ENCODE results near the gene AOAH. TPM values are rescaled to one million over a fixed set of nuclear protein-coding genes. Genes with fewer than 3 reads are reported as not detected.

AOAH gene
- total RNA-seq, 1 experiment from 2014 or later = not detected

DNA sequence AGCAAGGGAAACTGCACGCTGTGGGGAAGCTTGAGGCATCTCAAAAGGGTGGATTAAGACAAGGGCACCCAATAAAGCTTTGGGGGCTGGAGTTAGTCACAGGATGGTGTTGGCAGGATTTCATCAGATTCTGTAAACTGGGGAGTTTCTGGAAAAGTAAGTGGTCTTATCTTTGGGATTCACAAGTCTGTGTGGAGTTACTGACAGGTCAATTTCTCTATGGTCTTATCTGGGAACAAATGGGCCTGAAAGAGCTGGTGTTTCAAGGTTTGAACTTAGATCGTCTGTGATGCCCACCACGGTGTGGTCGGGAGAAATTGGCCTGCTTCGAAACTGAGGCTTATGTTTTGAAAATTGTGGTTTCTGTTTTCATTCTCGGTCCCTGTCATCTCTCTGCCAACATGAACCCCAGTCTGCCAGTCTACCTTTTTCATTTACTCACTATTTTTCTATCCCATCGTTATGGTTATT lies 23.8 kb upstream of the AOAH start:
- POLR2A ChIA-PET (ENCODE audit: low non-redundant PET) = no interaction called here

DNA sequence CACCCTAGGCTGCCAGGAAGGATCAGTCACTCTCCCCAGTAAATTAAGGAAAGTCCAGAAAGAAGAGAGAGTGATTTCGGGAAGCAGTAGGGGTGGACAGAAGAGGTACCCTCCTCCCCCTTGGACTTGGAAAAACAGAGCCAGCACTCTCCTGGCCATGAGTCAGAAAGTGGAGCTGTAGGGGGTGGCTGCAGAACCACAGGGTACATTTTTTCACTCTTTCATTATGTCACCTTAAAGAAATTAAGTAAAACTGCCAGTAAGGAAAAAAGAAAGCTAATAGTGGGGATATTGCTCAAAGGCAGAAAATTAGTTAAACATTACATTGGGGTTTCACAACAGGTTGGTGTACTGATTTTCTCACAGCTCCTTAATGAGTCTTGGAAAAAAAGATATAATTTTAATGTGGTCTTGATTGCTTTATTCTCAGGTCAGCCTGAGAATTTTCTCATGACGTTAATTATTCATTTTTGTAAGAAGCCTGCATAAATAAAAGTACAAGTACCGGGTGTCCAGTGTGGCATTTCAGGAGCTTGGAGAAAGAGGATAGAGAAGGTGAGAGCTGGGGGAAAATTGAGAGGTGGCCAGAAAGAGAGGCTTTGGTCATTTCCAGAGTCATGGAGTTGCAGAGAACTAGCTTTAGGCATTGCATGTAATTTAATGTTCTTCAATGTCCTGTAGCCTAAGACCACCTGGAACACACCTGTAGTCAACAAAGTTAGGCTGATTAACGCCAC lies 23.2 kb upstream of the AOAH start:
- Histone ChIP-seq H3K4me1 (ENCODE audit: insufficient read depth, low read length, poor library complexity, severe bottlenecking) (no peaks in the 10 kb centered on the region), H3K27me3 (replicated peaks; ENCODE audit: insufficient read depth, low read depth, low read length, poor library complexity) (no peaks in the 10 kb centered on the region), H3K27ac (ENCODE audit: low read depth, low read length, poor library complexity, severe bottlenecking) (no peak overlapping the region), H3K36me3 (ENCODE audit: insufficient read depth, low read length, poor library complexity, severe bottlenecking) (no peaks in the 10 kb centered on the region), H3K4me3 (ENCODE audit: low read depth, low read length, poor library complexity, severe bottlenecking) (no peak overlapping the region), H3K9me3 (ENCODE audit: low read depth, low read length, poor library complexity, severe bottlenecking) (no peaks in the 10 kb centered on the region)
- CTCF ChIA-PET = no interaction called here
- DNase-seq (ENCODE audit: low spot score) = no peak
- POLR2A ChIA-PET (ENCODE audit: low non-redundant PET) = no interaction called here
- BruUV-seq (replicated peaks) = no TSS peak
- TF ChIP-seq EZH2 (IDR thresholded peaks at IDR 0.05; ENCODE audit: borderline replicate concordance, low read depth, low read length, poor library complexity, severe bottlenecking) = no peak
- TF ChIP-seq, protein P1, sequence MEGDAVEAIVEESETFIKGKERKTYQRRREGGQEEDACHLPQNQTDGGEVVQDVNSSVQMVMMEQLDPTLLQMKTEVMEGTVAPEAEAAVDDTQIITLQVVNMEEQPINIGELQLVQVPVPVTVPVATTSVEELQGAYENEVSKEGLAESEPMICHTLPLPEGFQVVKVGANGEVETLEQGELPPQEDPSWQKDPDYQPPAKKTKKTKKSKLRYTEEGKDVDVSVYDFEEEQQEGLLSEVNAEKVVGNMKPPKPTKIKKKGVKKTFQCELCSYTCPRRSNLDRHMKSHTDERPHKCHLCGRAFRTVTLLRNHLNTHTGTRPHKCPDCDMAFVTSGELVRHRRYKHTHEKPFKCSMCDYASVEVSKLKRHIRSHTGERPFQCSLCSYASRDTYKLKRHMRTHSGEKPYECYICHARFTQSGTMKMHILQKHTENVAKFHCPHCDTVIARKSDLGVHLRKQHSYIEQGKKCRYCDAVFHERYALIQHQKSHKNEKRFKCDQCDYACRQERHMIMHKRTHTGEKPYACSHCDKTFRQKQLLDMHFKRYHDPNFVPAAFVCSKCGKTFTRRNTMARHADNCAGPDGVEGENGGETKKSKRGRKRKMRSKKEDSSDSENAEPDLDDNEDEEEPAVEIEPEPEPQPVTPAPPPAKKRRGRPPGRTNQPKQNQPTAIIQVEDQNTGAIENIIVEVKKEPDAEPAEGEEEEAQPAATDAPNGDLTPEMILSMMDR (conservative IDR thresholded peaks at IDR 0.05; ENCODE audit: low read depth, low read length) = no peak
- intact Hi-C loops (cut with micrococcal nuclease; ENCODE audit: unreplicated experiment) = no loop called here

More for the DNA sequence above, 23.8 kb upstream of the AOAH start:
- Histone ChIP-seq H3K4me1 (ENCODE audit: insufficient read depth, low read length, poor library complexity, severe bottlenecking) (no peaks in the 10 kb centered on the region), H3K27ac (ENCODE audit: low read depth, low read length, poor library complexity, severe bottlenecking) (no peak overlapping the region), H3K4me3 (ENCODE audit: low read depth, low read length, poor library complexity, severe bottlenecking) (no peak overlapping the region), H3K36me3 (ENCODE audit: insufficient read depth, low read length, poor library complexity, severe bottlenecking) (no peaks in the 10 kb centered on the region), H3K9me3 (ENCODE audit: low read depth, low read length, poor library complexity, severe bottlenecking) (no peaks in the 10 kb centered on the region), H3K27me3 (replicated peaks; ENCODE audit: insufficient read depth, low read depth, low read length, poor library complexity) (no peaks in the 10 kb centered on the region)
- DNase-seq (ENCODE audit: low spot score) = no peak
- no TSS peak for BruUV-seq (replicated peaks)
- TF ChIP-seq, protein P1 (conservative IDR thresholded peaks at IDR 0.05; ENCODE audit: low read depth, low read length) = no peak
- TF ChIP-seq EZH2 (IDR thresholded peaks at IDR 0.05; ENCODE audit: borderline replicate concordance, low read depth, low read length, poor library complexity, severe bottlenecking) = no peak
- intact Hi-C loops (cut with micrococcal nuclease; ENCODE audit: unreplicated experiment) = no loop called here
- CTCF ChIA-PET = no interaction called here

DNA sequence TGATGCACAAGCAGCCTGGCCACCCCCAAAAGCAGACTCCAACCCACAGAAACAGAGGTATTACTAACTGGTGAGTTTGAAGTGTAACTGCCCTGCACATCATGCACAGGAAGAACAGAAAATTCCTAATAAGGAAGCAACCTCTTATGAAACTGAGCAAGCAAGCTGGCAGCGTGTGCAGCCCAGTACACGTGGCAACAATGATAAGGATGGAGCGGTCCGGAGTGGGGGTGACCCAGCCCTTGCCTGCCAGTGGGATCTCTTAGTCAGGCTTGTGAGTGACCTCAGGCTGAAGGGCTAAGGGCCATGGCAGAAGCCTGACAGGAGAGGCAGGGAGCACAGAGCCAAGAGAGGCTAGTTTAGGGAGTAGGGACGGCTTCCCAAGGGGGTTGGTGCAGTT lies 22.1 kb upstream of the AOAH start:
- CTCF ChIA-PET = no interaction called here
- Histone ChIP-seq H3K9me3 (ENCODE audit: low read depth, low read length, poor library complexity, severe bottlenecking) (no peaks in the 10 kb centered on the region), H3K27me3 (replicated peaks; ENCODE audit: insufficient read depth, low read depth, low read length, poor library complexity) (no peaks in the 10 kb centered on the region), H3K27ac (ENCODE audit: low read depth, low read length, poor library complexity, severe bottlenecking) (no peak overlapping the region), H3K4me1 (ENCODE audit: insufficient read depth, low read length, poor library complexity, severe bottlenecking) (no peaks in the 10 kb centered on the region), H3K4me3 (ENCODE audit: low read depth, low read length, poor library complexity, severe bottlenecking) (no peak overlapping the region), H3K36me3 (ENCODE audit: insufficient read depth, low read length, poor library complexity, severe bottlenecking) (no peaks in the 10 kb centered on the region)
- BruUV-seq (replicated peaks) = no TSS peak
- no peak for DNase-seq (ENCODE audit: low spot score)
- TF ChIP-seq, protein P1 (conservative IDR thresholded peaks at IDR 0.05; ENCODE audit: low read depth, low read length) = no peak
- TF ChIP-seq EZH2 (IDR thresholded peaks at IDR 0.05; ENCODE audit: borderline replicate concordance, low read depth, low read length, poor library complexity, severe bottlenecking) = no peak
- intact Hi-C loops (cut with micrococcal nuclease; ENCODE audit: unreplicated experiment) = no loop called here
- POLR2A ChIA-PET (ENCODE audit: low non-redundant PET) = no interaction called here
